PC-9 (cell line): ENCODE data around the gene DPF1.

Experiments used
- EZH2 ChIP-seq: fragments of 200-600 bp; sonication (generic); IDR thresholded peaks from 2 replicates; pipeline ENCODE4 v1.8.0; 2017; ENCODE audit warnings: antibody characterized with exemption, low read depth
- TF ChIP-seq, protein P1 (sequence below): fragments of 200-600 bp; sonication (generic); conservative IDR thresholded peaks from 2 replicates; pipeline ENCODE4 v1.6.1; 2017; ENCODE audit warnings: mixed run types, antibody characterized with exemption, mild to moderate bottlenecking, moderate library complexity

DNA sequence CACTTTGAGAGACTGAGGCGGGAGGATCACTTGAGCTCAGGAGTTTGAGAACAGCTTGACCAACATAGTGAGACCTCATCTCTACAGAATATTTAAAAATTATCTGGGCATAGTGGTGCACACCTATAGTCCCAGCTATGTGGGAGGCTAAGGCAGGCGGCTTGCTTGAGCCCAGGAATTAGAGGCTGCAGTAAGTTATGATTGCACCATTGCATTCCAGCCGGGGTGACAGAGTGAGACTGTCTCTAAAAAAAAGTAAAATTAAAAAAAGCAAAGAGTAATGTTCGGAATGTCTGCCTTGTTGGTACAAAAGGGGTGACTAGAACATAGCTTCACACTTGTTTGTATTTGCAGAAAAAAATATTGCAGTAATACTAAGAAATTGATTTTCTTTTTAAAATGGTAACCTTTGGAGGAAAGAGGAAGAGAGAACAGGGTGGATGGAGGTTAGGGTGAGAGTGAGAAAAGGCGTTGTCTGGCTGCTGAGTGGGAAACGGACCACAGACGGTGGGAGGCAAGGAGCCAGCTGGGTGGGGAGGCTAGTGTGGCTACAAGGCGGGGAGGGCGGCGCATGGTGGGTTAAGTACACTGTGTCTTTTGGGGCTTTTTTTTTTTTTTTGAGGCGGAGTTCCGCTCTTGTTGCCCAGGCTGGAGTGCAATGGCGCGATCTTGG is 21.9 kb upstream of the DPF1 start:
- no peak for TF ChIP-seq EZH2
- TF ChIP-seq, protein P1, sequence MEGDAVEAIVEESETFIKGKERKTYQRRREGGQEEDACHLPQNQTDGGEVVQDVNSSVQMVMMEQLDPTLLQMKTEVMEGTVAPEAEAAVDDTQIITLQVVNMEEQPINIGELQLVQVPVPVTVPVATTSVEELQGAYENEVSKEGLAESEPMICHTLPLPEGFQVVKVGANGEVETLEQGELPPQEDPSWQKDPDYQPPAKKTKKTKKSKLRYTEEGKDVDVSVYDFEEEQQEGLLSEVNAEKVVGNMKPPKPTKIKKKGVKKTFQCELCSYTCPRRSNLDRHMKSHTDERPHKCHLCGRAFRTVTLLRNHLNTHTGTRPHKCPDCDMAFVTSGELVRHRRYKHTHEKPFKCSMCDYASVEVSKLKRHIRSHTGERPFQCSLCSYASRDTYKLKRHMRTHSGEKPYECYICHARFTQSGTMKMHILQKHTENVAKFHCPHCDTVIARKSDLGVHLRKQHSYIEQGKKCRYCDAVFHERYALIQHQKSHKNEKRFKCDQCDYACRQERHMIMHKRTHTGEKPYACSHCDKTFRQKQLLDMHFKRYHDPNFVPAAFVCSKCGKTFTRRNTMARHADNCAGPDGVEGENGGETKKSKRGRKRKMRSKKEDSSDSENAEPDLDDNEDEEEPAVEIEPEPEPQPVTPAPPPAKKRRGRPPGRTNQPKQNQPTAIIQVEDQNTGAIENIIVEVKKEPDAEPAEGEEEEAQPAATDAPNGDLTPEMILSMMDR = no peak
